ENCODE measurements around the gene CALHM1. TPM values are rescaled to one million over a fixed set of nuclear protein-coding genes. Genes with fewer than 3 reads are reported as not detected.

CALHM1 gene
- total and polyA plus RNA-seq, 4 donors, result not detected

GRCh38 chr10:103500481-103500880 lies 41.8 kb upstream of the CALHM1 start:
- Histone ChIP-seq H3K9me3 (ENCODE audit: control insufficient read depth in 4 of 4, insufficient read depth in 3 of 4, low read length in 3 of 4) (peaks cover 0 to 2% (median 0%) of the 10 kb centered on the region in 4 donors), H3K27me3 (ENCODE audit: control insufficient read depth in 3 of 3, insufficient read depth in 3 of 3, low read length in 2 of 3) (peaks cover 0 to 36% (median 35%) of the 10 kb centered on the region in 3 donors), H3K27ac (ENCODE audit: low read depth in 1 of 2, low read length in 1 of 2) (no peak overlapping the region), H3K9ac (ENCODE audit: insufficient read depth in 1 of 2, low read length in 2 of 2) (no peak overlapping the region), H3K4me1 (ENCODE audit: control insufficient read depth in 5 of 5, insufficient read depth in 5 of 5, low read length in 5 of 5) (no peaks in the 10 kb centered on the region), H3K36me3 (ENCODE audit: control insufficient read depth in 4 of 4, insufficient read depth in 4 of 4, low read length in 4 of 4) (no peaks in the 10 kb centered on the region), H3K4me3 (no peak overlapping the region)
- 48 to 63% methylated on average over 6 of the region's 6 CpGs for WGBS, 2 donors
- DNase-seq (no peak), ATAC-seq (ENCODE audit: insufficient read depth, low FRiP score) (no peak)
- TF ChIP-seq CTCF (IDR thresholded peaks at IDR 0.05; ENCODE audit: control extremely low read depth, extremely low read depth), result no peak

GRCh38 chr10:103499881-103500280 lies 41.2 kb upstream of the CALHM1 start:
- peaks cover 0 to under 1% (median 0%) of the 10 kb centered on the region in 5 donors for H3K4me1 ChIP-seq (ENCODE audit: control insufficient read depth in 5 of 5, insufficient read depth in 5 of 5, low read length in 5 of 5)
- no peak overlapping the region for H3K27ac ChIP-seq (ENCODE audit: low read depth in 1 of 2, low read length in 1 of 2)
- DNase-seq (no peak), ATAC-seq (ENCODE audit: insufficient read depth, low FRiP score) (no peak)
- H3K36me3 ChIP-seq (ENCODE audit: control insufficient read depth in 4 of 4, insufficient read depth in 4 of 4, low read length in 4 of 4), result no peaks in the 10 kb centered on the region
- TF ChIP-seq CTCF (IDR thresholded peaks at IDR 0.05; ENCODE audit: control extremely low read depth, extremely low read depth), result no peak
- peaks cover 0 to 42% (median 41%) of the 10 kb centered on the region in 3 donors for H3K27me3 ChIP-seq (ENCODE audit: control insufficient read depth in 3 of 3, insufficient read depth in 3 of 3, low read length in 2 of 3)
- H3K9me3 ChIP-seq (ENCODE audit: control insufficient read depth in 4 of 4, insufficient read depth in 3 of 4, low read length in 3 of 4), result peaks cover 0 to 2% (median 0%) of the 10 kb centered on the region in 4 donors
- WGBS, 2 donors, result 67 to 80% methylated on average over 7 of the region's 7 CpGs
- no peak overlapping the region for H3K9ac ChIP-seq (ENCODE audit: insufficient read depth in 1 of 2, low read length in 2 of 2)
- no peak overlapping the region for H3K4me3 ChIP-seq

- no peak for TF ChIP-seq CTCF (IDR thresholded peaks at IDR 0.05; ENCODE audit: control extremely low read depth, extremely low read depth)
- no peak overlapping the region for H3K9ac ChIP-seq (ENCODE audit: insufficient read depth in 1 of 2, low read length in 2 of 2)
- DNase-seq (no peak), ATAC-seq (ENCODE audit: insufficient read depth, low FRiP score) (no peak)
- peaks cover 0 to 2% (median 0%) of the 10 kb centered on the region in 4 donors for H3K9me3 ChIP-seq (ENCODE audit: control insufficient read depth in 4 of 4, insufficient read depth in 3 of 4, low read length in 3 of 4)
- H3K27me3 ChIP-seq (ENCODE audit: control insufficient read depth in 3 of 3, insufficient read depth in 3 of 3, low read length in 2 of 3), result peaks cover 2 to 49% (median 45%) of the 10 kb centered on the region in 3 donors
- no peak overlapping the region for H3K27ac ChIP-seq (ENCODE audit: low read depth in 1 of 2, low read length in 1 of 2)
- H3K4me3 ChIP-seq, result no peak overlapping the region
- H3K4me1 ChIP-seq (ENCODE audit: control insufficient read depth in 5 of 5, insufficient read depth in 5 of 5, low read length in 5 of 5), result peaks cover 0 to 7% (median 0%) of the 10 kb centered on the region in 5 donors
- WGBS, 2 donors, result 81 to 91% methylated on average over 5 of the region's 5 CpGs
- H3K36me3 ChIP-seq (ENCODE audit: control insufficient read depth in 4 of 4, insufficient read depth in 4 of 4, low read length in 4 of 4), result no peaks in the 10 kb centered on the region
Measured at GRCh38 chr10:103498936-103499638, 40.4 kb upstream of the CALHM1 start.

Measured in lung (tissue), 12 donors.